ENCODE results near the gene IFNA17. TPM values are rescaled to one million over a fixed set of nuclear protein-coding genes. Genes with fewer than 3 reads are reported as not detected.

IFNA17 gene
- total RNA-seq, result not detected

- H3K9me3 ChIP-seq, result no peaks in the 10 kb centered on the region
Measured at GRCh38 chr9:21228122-21228521, at the start of gene IFNA17. IFNA17 (minus strand) TSS chr9:21228222; CDS start chr9:21228173, 49 bp downstream.

GRCh38 chr9:21268347-21268657, 40.3 kb upstream of the IFNA17 start:
- H3K4me1 ChIP-seq, result peaks cover 0 to 5% of the 10 kb centered on the region in 2 donors

More at GRCh38 chr9:21228122-21228521, at the start of gene IFNA17:
- H3K36me3 ChIP-seq, result no peaks in the 10 kb centered on the region
- H3K4me3 ChIP-seq, result no peak within 1 kb of the TSS
- TF ChIP-seq POLR2A (IDR thresholded peaks at IDR 0.05), result no peak
- TF ChIP-seq CTCF (IDR thresholded peaks at IDR 0.05), result no peak
- TF ChIP-seq POLR2AphosphoS5 (IDR thresholded peaks at IDR 0.05), result no peak
- H3K27ac ChIP-seq, result no peak within 1 kb of the TSS
- DNase-seq (ENCODE audit: low spot score in 2 of 2), result no peak
- no peaks in the 10 kb centered on the region for H3K27me3 ChIP-seq
- intact Hi-C loops (cut with DNase I; ENCODE audit: low total_unique reads), result no loop called here
- no peaks in the 10 kb centered on the region for H3K4me1 ChIP-seq

GRCh38 chr9:21267485-21268346, 39.7 kb upstream of the IFNA17 start:
- TF ChIP-seq CTCF (IDR thresholded peaks at IDR 0.05) (no peak), POLR2A (IDR thresholded peaks at IDR 0.05) (no peak), POLR2AphosphoS5 (IDR thresholded peaks at IDR 0.05) (no peak)
- H3K27ac ChIP-seq, result peak overlapping the region in 1 of 2 donors; percentile 48
- intact Hi-C loops (cut with DNase I; ENCODE audit: low total_unique reads), result no loop called here
- H3K36me3 ChIP-seq, result no peaks in the 10 kb centered on the region
- no peak overlapping the region for H3K4me3 ChIP-seq
- H3K27me3 ChIP-seq, result no peaks in the 10 kb centered on the region
- H3K4me1 ChIP-seq, result peaks cover 0 to 5% of the 10 kb centered on the region in 2 donors
- H3K9me3 ChIP-seq, result no peaks in the 10 kb centered on the region
- DNase-seq (ENCODE audit: low spot score in 2 of 2), result no peak

More at GRCh38 chr9:21268347-21268657, 40.3 kb upstream of the IFNA17 start:
- intact Hi-C loops (cut with DNase I; ENCODE audit: low total_unique reads), result no loop called here
- no peak overlapping the region for H3K27ac ChIP-seq
- no peak overlapping the region for H3K4me3 ChIP-seq
- DNase-seq (ENCODE audit: low spot score in 2 of 2), result no peak
- H3K9me3 ChIP-seq, result no peaks in the 10 kb centered on the region
- H3K27me3 ChIP-seq, result no peaks in the 10 kb centered on the region
- TF ChIP-seq POLR2AphosphoS5 (IDR thresholded peaks at IDR 0.05) (no peak), CTCF (IDR thresholded peaks at IDR 0.05) (no peak), POLR2A (IDR thresholded peaks at IDR 0.05) (no peak)
- H3K36me3 ChIP-seq, result no peaks in the 10 kb centered on the region

- no peaks in the 10 kb centered on the region for H3K36me3 ChIP-seq
- DNase-seq (ENCODE audit: low spot score in 2 of 2), result no peak
- peaks cover 0 to 5% of the 10 kb centered on the region in 2 donors for H3K4me1 ChIP-seq
- intact Hi-C loops (cut with DNase I; ENCODE audit: low total_unique reads), result no loop called here
- no peak overlapping the region for H3K4me3 ChIP-seq
- no peaks in the 10 kb centered on the region for H3K27me3 ChIP-seq
- peak overlapping the region in 1 of 2 donors; percentile 48 for H3K27ac ChIP-seq
- TF ChIP-seq CTCF (IDR thresholded peaks at IDR 0.05) (no peak), POLR2A (IDR thresholded peaks at IDR 0.05) (no peak), POLR2AphosphoS5 (IDR thresholded peaks at IDR 0.05) (no peak)
- H3K9me3 ChIP-seq, result no peaks in the 10 kb centered on the region
Measured at GRCh38 chr9:21266733-21267484, 38.9 kb upstream of the IFNA17 start.
